ENCODE data around the gene CES1.
"Not testable (repeated sequence)": the region's sequence is repeated elsewhere in the genome, so short reads cannot be mapped to it uniquely, and the experiment has no call there.

The CES1 gene

GRCh38 chr16:55760310-55761001, 72.4 kb downstream of the CES1 start:
- TF ChIP-seq CTCF (IDR thresholded peaks at IDR 0.05; ENCODE audit: low read depth, low read length, poor library complexity, severe bottlenecking) (no peak), EZH2phosphoT487 (IDR thresholded peaks at IDR 0.05; ENCODE audit: borderline replicate concordance, low read length) (no peak)
- Histone ChIP-seq H3F3A (ENCODE audit: control insufficient read depth, insufficient read depth) (no peaks in the 10 kb centered on the region), H3K79me2 (ENCODE audit: control insufficient read depth, low read length) (no peaks in the 10 kb centered on the region), H3K4me1 (ENCODE audit: control insufficient read depth, low read length) (no peaks in the 10 kb centered on the region), H3K36me3 (ENCODE audit: control insufficient read depth, low read length) (no peaks in the 10 kb centered on the region), H3K27me3 (ENCODE audit: control insufficient read depth, low read length) (no peaks in the 10 kb centered on the region), H3K4me2 (ENCODE audit: low read length) (no peak overlapping the region), H4K20me1 (ENCODE audit: control insufficient read depth, insufficient read depth, low read depth, low read length) (no peaks in the 10 kb centered on the region), H3K9me3 (ENCODE audit: control insufficient read depth, insufficient read depth, low read length) (no peaks in the 10 kb centered on the region), H3K27ac (ENCODE audit: low read depth, low read length) (no peak overlapping the region), H3K9me2 (replicated peaks; ENCODE audit: control insufficient read depth, low read length) (no peaks in the 10 kb centered on the region), H3K4me3 (ENCODE audit: low read length) (no peak overlapping the region)

GRCh38 chr16:55759965-55760309, 73.0 kb downstream of the CES1 start:
- H3K4me2 ChIP-seq (ENCODE audit: low read length); H3K4me1 ChIP-seq (ENCODE audit: control insufficient read depth, low read length); H3K9me2 ChIP-seq (replicated peaks; ENCODE audit: control insufficient read depth, low read length); H3K4me3 ChIP-seq (ENCODE audit: low read length); H4K20me1 ChIP-seq (ENCODE audit: control insufficient read depth, insufficient read depth, low read depth, low read length); H3F3A ChIP-seq (ENCODE audit: control insufficient read depth, insufficient read depth); H3K27me3 ChIP-seq (ENCODE audit: control insufficient read depth, low read length); H3K27ac ChIP-seq (ENCODE audit: low read depth, low read length); H3K9me3 ChIP-seq (ENCODE audit: control insufficient read depth, insufficient read depth, low read length); H3K36me3 ChIP-seq (ENCODE audit: control insufficient read depth, low read length); H3K79me2 ChIP-seq (ENCODE audit: control insufficient read depth, low read length): not testable (repeated sequence)

GRCh38 chr16:55757595-55758527, 75.0 kb downstream of the CES1 start:
- not testable (repeated sequence) for H3K27me3 ChIP-seq (ENCODE audit: control insufficient read depth, low read length); H3K4me2 ChIP-seq (ENCODE audit: low read length); H3K79me2 ChIP-seq (ENCODE audit: control insufficient read depth, low read length); H3K4me3 ChIP-seq (ENCODE audit: low read length); H3K27ac ChIP-seq (ENCODE audit: low read depth, low read length); H3K36me3 ChIP-seq (ENCODE audit: control insufficient read depth, low read length); H3K4me1 ChIP-seq (ENCODE audit: control insufficient read depth, low read length); H3K9me2 ChIP-seq (replicated peaks; ENCODE audit: control insufficient read depth, low read length); H4K20me1 ChIP-seq (ENCODE audit: control insufficient read depth, insufficient read depth, low read depth, low read length); H3F3A ChIP-seq (ENCODE audit: control insufficient read depth, insufficient read depth); H3K9me3 ChIP-seq (ENCODE audit: control insufficient read depth, insufficient read depth, low read length)

GRCh38 chr16:55756963-55757362, 75.9 kb downstream of the CES1 start:
- peaks cover 15% of the 10 kb centered on the region; the same call in 1 of the 2 replicates for H3K9me3 ChIP-seq (ENCODE audit: control insufficient read depth, insufficient read depth, low read length)

More at GRCh38 chr16:55756963-55757362, 75.9 kb downstream of the CES1 start:
- H3K27me3 ChIP-seq (ENCODE audit: control insufficient read depth, low read length) = no peaks in the 10 kb centered on the region
- no peak for TF ChIP-seq EZH2phosphoT487 (IDR thresholded peaks at IDR 0.05; ENCODE audit: borderline replicate concordance, low read length)
- no peak for TF ChIP-seq CTCF (IDR thresholded peaks at IDR 0.05; ENCODE audit: low read depth, low read length, poor library complexity, severe bottlenecking)
- no peaks in the 10 kb centered on the region for H4K20me1 ChIP-seq (ENCODE audit: control insufficient read depth, insufficient read depth, low read depth, low read length)
- H3K4me1 ChIP-seq (ENCODE audit: control insufficient read depth, low read length) = no peaks in the 10 kb centered on the region
- no peaks in the 10 kb centered on the region for H3K79me2 ChIP-seq (ENCODE audit: control insufficient read depth, low read length)
- no peaks in the 10 kb centered on the region for H3K9me2 ChIP-seq (replicated peaks; ENCODE audit: control insufficient read depth, low read length)
- H3F3A ChIP-seq (ENCODE audit: control insufficient read depth, insufficient read depth) = no peaks in the 10 kb centered on the region
- H3K36me3 ChIP-seq (ENCODE audit: control insufficient read depth, low read length) = no peaks in the 10 kb centered on the region
- H3K4me2 ChIP-seq (ENCODE audit: low read length) = no peak overlapping the region
- no peak overlapping the region for H3K4me3 ChIP-seq (ENCODE audit: low read length)
- H3K27ac ChIP-seq (ENCODE audit: low read depth, low read length) = no peak overlapping the region
